Spinal cord (tissue), 10 donors: ENCODE results near the gene APOH. TPM values are rescaled to one million over a fixed set of nuclear protein-coding genes. Genes with fewer than 3 reads are reported as not detected.

Experiments used
- DNase-seq, 6 donors: peaks; one replicate each; pipeline versions ENCODE4 v3.0.0 to v3.0.0-alpha.2; 2013 to 2015; ENCODE audit warnings: low spot score in 6 of 6, low read depth in 4 of 6
- H3K27ac ChIP-seq: one replicate; pipeline ENCODE4 v1.5.1; 2013; ENCODE audit warnings: low read depth, low read length, control low read depth
- H3K27me3 ChIP-seq: one replicate; pipeline ENCODE4 v1.6.1; 2013; ENCODE audit warnings: low read length; ENCODE audit not compliant: control insufficient read depth, insufficient read depth
- H3K36me3 ChIP-seq: one replicate; pipeline ENCODE4 v1.6.1; 2013; ENCODE audit warnings: low read length; ENCODE audit not compliant: control insufficient read depth, insufficient read depth
- H3K4me1 ChIP-seq: one replicate; pipeline ENCODE4 v1.6.1; 2013; ENCODE audit warnings: low read length; ENCODE audit not compliant: control insufficient read depth, insufficient read depth
- H3K4me3 ChIP-seq: one replicate; pipeline ENCODE4 v1.5.1; 2013; ENCODE audit warnings: low read depth, low read length, control low read depth
- H3K9me3 ChIP-seq: one replicate; pipeline ENCODE4 v1.6.1; 2013; ENCODE audit warnings: low read length; ENCODE audit not compliant: control insufficient read depth, insufficient read depth
- WGBS: methylation state at CpG from one replicate; pipeline ENCODE4 v1.1.5; 2013; ENCODE audit warnings: missing lambda C conversion rate; ENCODE audit not compliant: insufficient coverage; 5-methylcytosine and 5-hydroxymethylcytosine counted together
- polyA plus RNA-seq, 2 donors: library from polyadenylated mRNA; unstranded; fragments of 120-200 nt; gene quantifications; one replicate each; pipeline ENCODE4 v1.2.1, GENCODE V29; 2013; ENCODE audit not compliant: insufficient read length in 2 of 2
- total RNA-seq, 2 donors: library from RNA; depleted of rRNA in 1 of 2; stranded (reverse); fragments of 120-200 nt in 1 of 2; fragments of >200 nt in 1 of 2; gene quantifications; one replicate each; pipeline versions ENCODE4 v1.2.3 to v1.2.4, GENCODE V29; 2013 to 2014
- donor health status: healthy.

APOH gene
- total and polyA plus RNA-seq, 4 donors, result 0.14 to 1.5 (median 0.89) TPM; not detected in 1

GRCh38 chr17:66178642-66179041 is 50.6 kb downstream of the APOH start:
- Histone ChIP-seq H3K36me3 (peaks cover 3% of the 10 kb centered on the region), H3K27ac (no peak overlapping the region), H3K9me3 (peaks cover 4% of the 10 kb centered on the region), H3K4me3 (no peak overlapping the region), H3K27me3 (no peaks in the 10 kb centered on the region), H3K4me1 (no peaks in the 10 kb centered on the region)
- no peak for DNase-seq
- no CpG with 5 or more reads among the region's 4 CpGs for WGBS

- DNase-seq, result no peak
- H3K27ac ChIP-seq, result no peak overlapping the region
Observed at GRCh38 chr17:66177048-66177447, 52.2 kb downstream of the APOH start.

GRCh38 chr17:66175892-66176291 is 53.3 kb downstream of the APOH start:
- DNase-seq, result no peak

More at GRCh38 chr17:66177048-66177447, 52.2 kb downstream of the APOH start:
- Histone ChIP-seq H3K4me3 (no peak overlapping the region), H3K4me1 (no peaks in the 10 kb centered on the region), H3K36me3 (peaks cover 3% of the 10 kb centered on the region), H3K9me3 (peaks cover 4% of the 10 kb centered on the region), H3K27me3 (no peaks in the 10 kb centered on the region)

GRCh38 chr17:66172691-66173223 is 56.5 kb downstream of the APOH start:
- DNase-seq, result no peak
- no peak overlapping the region for H3K27ac ChIP-seq
- no peak overlapping the region for H3K4me3 ChIP-seq
- no peaks in the 10 kb centered on the region for H3K27me3 ChIP-seq
- WGBS, result 93% methylated on average over 1 of the region's 2 CpGs
- no peaks in the 10 kb centered on the region for H3K36me3 ChIP-seq
- no peaks in the 10 kb centered on the region for H3K4me1 ChIP-seq
- H3K9me3 ChIP-seq, result no peaks in the 10 kb centered on the region

More at GRCh38 chr17:66175892-66176291, 53.3 kb downstream of the APOH start:
- no peaks in the 10 kb centered on the region for H3K4me1 ChIP-seq
- no peaks in the 10 kb centered on the region for H3K36me3 ChIP-seq
- no peak overlapping the region for H3K4me3 ChIP-seq
- no peaks in the 10 kb centered on the region for H3K27me3 ChIP-seq
- H3K9me3 ChIP-seq, result peaks cover 4% of the 10 kb centered on the region
- WGBS, result no CpG with 5 or more reads among the region's 1 CpG
- no peak overlapping the region for H3K27ac ChIP-seq

- no peaks in the 10 kb centered on the region for H3K27me3 ChIP-seq
- H3K36me3 ChIP-seq, result no peaks in the 10 kb centered on the region
- H3K9me3 ChIP-seq, result no peaks in the 10 kb centered on the region
- H3K27ac ChIP-seq, result no peak overlapping the region
- WGBS, result 14% methylated on average over 1 of the region's 5 CpGs
- DNase-seq, result no peak
- H3K4me1 ChIP-seq, result no peaks in the 10 kb centered on the region
- no peak overlapping the region for H3K4me3 ChIP-seq
Observed at GRCh38 chr17:66172144-66172543, 57.1 kb downstream of the APOH start.

GRCh38 chr17:66171692-66172091 is 57.5 kb downstream of the APOH start:
- H3K4me1 ChIP-seq, result no peaks in the 10 kb centered on the region
- H3K27me3 ChIP-seq, result no peaks in the 10 kb centered on the region
- no peaks in the 10 kb centered on the region for H3K9me3 ChIP-seq
- DNase-seq, result no peak
- H3K27ac ChIP-seq, result no peak overlapping the region
- WGBS, result no CpG with 5 or more reads among the region's 3 CpGs
- H3K36me3 ChIP-seq, result no peaks in the 10 kb centered on the region
- no peak overlapping the region for H3K4me3 ChIP-seq

- Histone ChIP-seq H3K27me3 (no peaks in the 10 kb centered on the region), H3K9me3 (no peaks in the 10 kb centered on the region), H3K36me3 (no peaks in the 10 kb centered on the region), H3K4me1 (no peaks in the 10 kb centered on the region), H3K4me3 (no peak overlapping the region), H3K27ac (no peak overlapping the region)
- no peak for DNase-seq
Observed at GRCh38 chr17:66171172-66171571, 58.0 kb downstream of the APOH start.

GRCh38 chr17:66169839-66170238 is 59.4 kb downstream of the APOH start:
- H3K9me3 ChIP-seq, result no peaks in the 10 kb centered on the region
- 90% methylated on average over 2 of the region's 3 CpGs for WGBS
- no peak overlapping the region for H3K4me3 ChIP-seq
- H3K27me3 ChIP-seq, result no peaks in the 10 kb centered on the region
- no peak for DNase-seq
- H3K27ac ChIP-seq, result no peak overlapping the region
- H3K4me1 ChIP-seq, result no peaks in the 10 kb centered on the region
- H3K36me3 ChIP-seq, result no peaks in the 10 kb centered on the region

- no peaks in the 10 kb centered on the region for H3K36me3 ChIP-seq
- H3K27ac ChIP-seq, result no peak overlapping the region
- H3K9me3 ChIP-seq, result no peaks in the 10 kb centered on the region
- no peaks in the 10 kb centered on the region for H3K27me3 ChIP-seq
- H3K4me1 ChIP-seq, result no peaks in the 10 kb centered on the region
- WGBS, result no CpG with 5 or more reads among the region's 5 CpGs
- no peak for DNase-seq
- H3K4me3 ChIP-seq, result no peak overlapping the region
Observed at GRCh38 chr17:66167189-66167815, 61.9 kb downstream of the APOH start.

GRCh38 chr17:66165537-66166123 is 63.6 kb downstream of the APOH start:
- Histone ChIP-seq H3K27ac (no peak overlapping the region), H3K9me3 (peaks cover 2% of the 10 kb centered on the region), H3K4me1 (no peaks in the 10 kb centered on the region), H3K36me3 (no peaks in the 10 kb centered on the region), H3K27me3 (no peaks in the 10 kb centered on the region), H3K4me3 (no peak overlapping the region)
- peak; percentile 24 to 93 (median 55) for DNase-seq
